BE2C (cell line): ENCODE data around the gene ASF1B.

Source experiments
- DNase-seq: peaks from one replicate; pipeline ENCODE4 v3.0.0-alpha.2; 2020
- H3K27me3 ChIP-seq: fragments of 250-450 bp; sonication (Bioruptor Pico); 2 replicates; pipeline ENCODE4 v1.5.1; 2020; ENCODE audit warnings: mild to moderate bottlenecking
- H3K36me3 ChIP-seq: fragments of 250-450 bp; sonication (Bioruptor Pico); 2 replicates; pipeline ENCODE4 v1.5.1; 2020; ENCODE audit warnings: mild to moderate bottlenecking
- H3K4me1 ChIP-seq: fragments of 250-450 bp; sonication (Bioruptor Pico); 2 replicates; pipeline ENCODE4 v1.5.1; 2020
- H3K4me3 ChIP-seq: 2 replicates; pipeline ENCODE4 v1.5.1; 2011; ENCODE audit warnings: low read depth, low read length
- H3K9me3 ChIP-seq: fragments of 250-450 bp; sonication (Bioruptor Pico); 2 replicates; pipeline ENCODE4 v1.5.1; 2020
- CTCF ChIP-seq: IDR thresholded peaks from 2 replicates; pipeline ENCODE4 v1.5.1; 2012; ENCODE audit warnings: mild to moderate bottlenecking, low read depth, low read length

Gene ASF1B

GRCh38 chr19:14161305-14161704, 24.9 kb upstream of the ASF1B start:
- Histone ChIP-seq H3K36me3 (peaks cover 62% of the 10 kb centered on the region), H3K9me3 (no peaks in the 10 kb centered on the region), H3K4me3 (no peak overlapping the region), H3K4me1 (no peaks in the 10 kb centered on the region), H3K27me3 (no peaks in the 10 kb centered on the region)
- no peak for TF ChIP-seq CTCF
- DNase-seq = no peak

DNA sequence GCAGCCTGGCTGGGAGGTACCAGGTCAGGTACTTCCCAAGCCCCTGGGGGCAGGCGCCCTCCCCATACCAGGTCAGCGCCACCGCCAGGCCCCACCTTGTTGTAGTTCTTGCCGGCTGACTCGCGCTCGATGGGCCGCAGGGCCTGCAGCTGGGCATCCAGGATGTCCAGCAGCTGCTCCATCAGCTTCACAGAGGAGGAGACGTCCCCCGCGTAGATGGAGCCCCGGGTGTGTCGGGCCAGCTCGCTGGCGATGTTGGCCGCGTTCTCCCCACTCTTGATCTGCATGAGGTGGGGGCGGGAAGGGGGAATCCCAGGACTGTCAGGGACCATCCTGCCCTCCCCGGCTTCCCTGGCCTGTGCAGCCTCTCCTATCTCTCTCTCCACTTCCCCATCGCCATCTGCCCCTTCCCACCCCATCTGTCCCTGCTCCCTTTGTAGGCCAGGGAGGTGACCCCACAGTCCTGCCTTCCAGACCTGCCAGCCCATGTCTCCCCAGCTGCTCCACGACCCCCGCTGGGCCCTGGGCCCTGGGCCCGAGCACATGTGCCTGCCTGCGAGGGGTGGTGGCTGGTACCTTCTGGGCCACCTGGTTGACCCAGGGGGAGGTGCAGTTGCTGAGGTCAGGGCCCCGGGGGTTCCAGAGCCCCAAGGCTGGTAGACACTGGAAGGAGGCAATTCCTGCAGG, 23.8 kb upstream of the ASF1B start:
- TF ChIP-seq CTCF = no peak
- peaks cover 70% of the 10 kb centered on the region for H3K36me3 ChIP-seq
- H3K9me3 ChIP-seq = no peaks in the 10 kb centered on the region
- H3K4me1 ChIP-seq = no peaks in the 10 kb centered on the region
- no peaks in the 10 kb centered on the region for H3K27me3 ChIP-seq
- DNase-seq = no peak
- H3K4me3 ChIP-seq = no peak overlapping the region

DNA sequence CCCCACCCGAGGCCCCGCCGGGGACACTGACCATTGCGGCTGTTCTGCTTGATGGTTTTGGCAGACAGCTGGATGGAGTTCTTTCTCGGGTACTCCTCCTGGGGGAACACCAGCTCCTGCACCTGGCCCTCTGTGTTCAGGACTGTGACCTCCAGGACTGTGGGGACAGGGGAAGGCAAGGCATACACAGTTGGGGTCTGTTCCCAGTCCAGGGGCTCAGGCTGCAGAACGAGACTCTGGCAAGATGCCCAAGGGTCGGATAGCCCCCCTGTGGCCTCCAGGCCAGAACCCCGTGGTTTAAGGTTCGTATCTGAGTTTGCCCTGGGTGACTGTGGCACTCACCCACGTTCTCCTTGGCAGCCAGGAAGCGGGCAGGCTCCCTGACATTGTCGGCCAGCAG, 22.7 kb upstream of the ASF1B start:
- Histone ChIP-seq H3K4me1 (no peaks in the 10 kb centered on the region), H3K36me3 (peaks cover 78% of the 10 kb centered on the region)
- TF ChIP-seq CTCF = no peak

GRCh38 chr19:14158276-14159023, 22.1 kb upstream of the ASF1B start:
- H3K27me3 ChIP-seq = no peaks in the 10 kb centered on the region
- H3K4me1 ChIP-seq = no peaks in the 10 kb centered on the region
- peaks cover 80% of the 10 kb centered on the region for H3K36me3 ChIP-seq
- H3K9me3 ChIP-seq = no peaks in the 10 kb centered on the region
- H3K4me3 ChIP-seq = no peak overlapping the region
- DNase-seq = no peak
- no peak for TF ChIP-seq CTCF

More for the DNA sequence above, 22.7 kb upstream of the ASF1B start:
- DNase-seq = no peak
- Histone ChIP-seq H3K27me3 (no peaks in the 10 kb centered on the region), H3K4me3 (no peak overlapping the region), H3K9me3 (no peaks in the 10 kb centered on the region)

GRCh38 chr19:14156971-14157717, 20.8 kb upstream of the ASF1B start:
- no peak overlapping the region for H3K4me3 ChIP-seq
- peaks cover 77% of the 10 kb centered on the region for H3K36me3 ChIP-seq
- DNase-seq = no peak
- no peak for TF ChIP-seq CTCF
- no peaks in the 10 kb centered on the region for H3K4me1 ChIP-seq
- no peaks in the 10 kb centered on the region for H3K9me3 ChIP-seq
- H3K27me3 ChIP-seq = no peaks in the 10 kb centered on the region

GRCh38 chr19:14156122-14156521, 19.7 kb upstream of the ASF1B start:
- H3K9me3 ChIP-seq = no peaks in the 10 kb centered on the region
- DNase-seq = no peak
- TF ChIP-seq CTCF = no peak
- no peak overlapping the region for H3K4me3 ChIP-seq
- no peaks in the 10 kb centered on the region for H3K4me1 ChIP-seq
- no peaks in the 10 kb centered on the region for H3K27me3 ChIP-seq
- peaks cover 74% of the 10 kb centered on the region for H3K36me3 ChIP-seq
